Measurements from ENCODE around the gene CXCL12.

Gene CXCL12

GRCh38 chr10:44385026-44385695, at the start of gene CXCL12:
TSS of gene CXCL12 (minus strand) at chr10:44385097. CDS start at chr10:44385005, 92 bp downstream.
- no peak for DNase-seq (ENCODE audit: low read depth)

- no peak for DNase-seq (ENCODE audit: low read depth)
Observed at GRCh38 chr10:44427479-44427878, 42.6 kb upstream of the CXCL12 start.

DNA sequence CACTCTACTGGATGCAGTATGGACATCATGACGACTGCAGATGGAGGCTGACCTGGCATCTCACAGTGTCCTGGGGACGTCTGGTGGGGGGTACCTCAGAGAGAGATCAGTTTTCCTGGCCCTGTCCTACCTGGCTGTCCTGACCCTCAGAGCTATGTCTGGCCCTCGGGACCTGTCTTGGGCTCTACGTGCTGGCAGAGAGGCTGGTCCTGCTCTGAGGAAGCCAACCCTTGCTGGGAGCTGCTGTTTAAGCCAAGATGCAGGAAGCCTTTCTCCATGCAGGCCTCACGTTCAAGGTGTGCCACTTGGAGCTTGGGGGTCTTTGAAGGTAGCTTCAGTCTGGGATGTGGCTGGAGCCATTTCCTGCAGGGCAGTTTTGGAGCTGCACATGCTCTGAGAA, 42.1 kb upstream of the CXCL12 start:
- no peak for DNase-seq (ENCODE audit: low read depth)

GRCh38 chr10:44426247-44427034, 41.5 kb upstream of the CXCL12 start:
- no peak for DNase-seq (ENCODE audit: low read depth)

DNA sequence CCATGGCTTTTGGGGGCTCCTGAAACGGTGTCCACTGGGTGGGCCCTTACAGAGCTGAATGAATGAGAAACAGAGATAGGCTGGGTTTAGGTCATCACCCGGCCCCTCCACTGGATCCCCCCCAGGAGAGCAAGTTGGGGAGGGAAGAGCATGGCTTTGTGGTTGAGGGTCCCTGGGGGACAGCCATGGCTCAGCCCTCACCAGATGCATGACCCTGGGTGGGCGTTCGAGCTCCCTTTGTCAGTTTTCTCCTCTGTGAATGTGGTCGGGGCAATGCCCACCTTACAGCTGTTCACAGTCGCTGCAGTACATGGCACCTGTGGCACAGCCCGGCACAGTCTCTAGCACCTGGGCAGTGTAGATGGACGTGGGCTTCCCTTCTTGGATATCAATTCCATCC, 40.6 kb upstream of the CXCL12 start:
- DNase-seq (ENCODE audit: low read depth), result no peak

GRCh38 chr10:44424957-44425356, 40.1 kb upstream of the CXCL12 start:
- DNase-seq (ENCODE audit: low read depth), result no peak

GRCh38 chr10:44424298-44424697, 39.4 kb upstream of the CXCL12 start:
- no peak for DNase-seq (ENCODE audit: low read depth)

- no peak for DNase-seq (ENCODE audit: low read depth)
Observed at GRCh38 chr10:44422570-44423101, 37.7 kb upstream of the CXCL12 start.

DNA sequence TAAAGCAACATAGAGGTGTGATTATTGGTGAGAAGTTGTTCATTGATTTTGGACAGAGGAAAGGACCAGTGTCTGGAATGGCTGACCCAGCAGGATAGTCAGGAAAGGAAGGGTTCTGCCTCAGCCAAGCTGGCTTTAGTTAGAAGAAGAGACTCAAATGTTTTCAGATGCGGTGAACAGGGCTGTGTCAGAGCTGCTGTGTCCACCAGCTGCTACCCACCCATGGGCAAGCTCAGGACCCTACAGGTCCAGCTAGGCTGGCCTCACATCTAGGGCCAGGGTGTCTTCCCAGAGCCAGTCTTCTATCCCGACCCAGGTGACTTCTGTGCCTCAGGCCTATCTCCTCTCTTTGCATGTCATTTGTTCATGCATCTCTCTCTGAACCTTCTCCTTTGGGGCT, 37.3 kb upstream of the CXCL12 start:
- no peak for DNase-seq (ENCODE audit: low read depth)

GRCh38 chr10:44419790-44420549, 35.1 kb upstream of the CXCL12 start:
- no peak for DNase-seq (ENCODE audit: low read depth)

GRCh38 chr10:44418637-44419036, 33.7 kb upstream of the CXCL12 start:
- DNase-seq (ENCODE audit: low read depth), result no peak

DNA sequence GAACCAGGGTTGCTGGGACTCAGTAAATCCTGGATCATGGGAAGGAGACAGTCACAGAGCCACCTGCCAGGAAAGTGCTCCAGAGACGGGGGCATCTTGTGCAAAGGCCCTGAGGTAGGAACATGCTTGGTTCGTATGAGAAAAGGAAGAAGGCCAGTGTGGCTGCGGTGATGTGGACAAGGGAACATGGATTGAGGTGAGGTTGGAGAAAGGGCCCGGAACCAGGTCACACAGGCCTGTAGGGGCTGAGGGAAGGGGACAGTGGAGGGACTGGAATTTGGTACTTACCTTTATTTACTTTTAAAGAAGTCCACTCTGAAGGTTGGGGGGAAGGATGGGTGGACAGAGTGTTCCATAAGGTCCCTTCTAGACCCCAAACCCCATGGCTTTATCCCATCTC, 32.9 kb upstream of the CXCL12 start:
- DNase-seq (ENCODE audit: low read depth), result no peak

- no peak for DNase-seq (ENCODE audit: low read depth)
Observed at GRCh38 chr10:44416936-44417335, 32.0 kb upstream of the CXCL12 start.

- DNase-seq (ENCODE audit: low read depth), result no peak
Observed at GRCh38 chr10:44416021-44416771, 31.3 kb upstream of the CXCL12 start.

GRCh38 chr10:44415121-44415520, 30.2 kb upstream of the CXCL12 start:
- DNase-seq (ENCODE audit: low read depth), result no peak

GRCh38 chr10:44413416-44413815, 28.5 kb upstream of the CXCL12 start:
- no peak for DNase-seq (ENCODE audit: low read depth)

- no peak for DNase-seq (ENCODE audit: low read depth)
Observed at GRCh38 chr10:44411251-44411650, 26.4 kb upstream of the CXCL12 start.

GRCh38 chr10:44404741-44405437, 20.0 kb upstream of the CXCL12 start:
- DNase-seq (ENCODE audit: low read depth), result no peak

DNA sequence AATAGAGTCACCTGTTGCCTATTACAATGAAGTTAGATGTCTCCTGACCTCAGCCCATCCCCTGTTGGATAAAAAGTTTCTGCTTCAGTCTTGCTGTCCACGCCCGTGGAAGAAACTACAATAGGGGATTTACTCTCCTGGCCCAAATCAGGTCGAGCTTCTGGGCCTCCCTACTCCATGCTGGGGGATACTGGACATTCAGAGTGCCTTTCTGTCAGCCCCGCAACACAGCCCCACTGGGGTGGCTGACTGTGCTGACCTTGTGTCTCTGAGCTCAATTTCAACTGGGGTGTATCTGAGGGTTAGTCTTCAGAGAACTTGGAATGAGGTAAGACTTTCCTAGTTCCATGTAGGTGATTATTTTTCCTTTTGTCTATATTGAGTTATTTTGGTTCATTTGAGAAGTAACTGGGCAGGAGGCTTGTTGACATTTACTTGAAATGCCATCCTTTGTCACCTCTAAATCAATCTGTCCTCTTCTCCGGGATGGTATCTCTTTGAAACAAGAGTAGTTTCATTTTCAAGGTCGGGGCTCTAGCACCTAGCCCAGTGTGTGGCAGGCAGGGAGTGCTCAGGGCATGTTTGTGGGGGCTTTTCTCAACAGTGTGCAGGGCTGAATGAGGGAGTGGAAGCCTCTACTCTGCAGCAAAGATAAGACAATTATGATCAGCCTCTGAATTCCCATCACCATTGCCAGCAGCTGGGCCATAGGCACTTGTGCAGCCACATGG, 17.7 kb upstream of the CXCL12 start:
- no peak for DNase-seq (ENCODE audit: low read depth)

DNA sequence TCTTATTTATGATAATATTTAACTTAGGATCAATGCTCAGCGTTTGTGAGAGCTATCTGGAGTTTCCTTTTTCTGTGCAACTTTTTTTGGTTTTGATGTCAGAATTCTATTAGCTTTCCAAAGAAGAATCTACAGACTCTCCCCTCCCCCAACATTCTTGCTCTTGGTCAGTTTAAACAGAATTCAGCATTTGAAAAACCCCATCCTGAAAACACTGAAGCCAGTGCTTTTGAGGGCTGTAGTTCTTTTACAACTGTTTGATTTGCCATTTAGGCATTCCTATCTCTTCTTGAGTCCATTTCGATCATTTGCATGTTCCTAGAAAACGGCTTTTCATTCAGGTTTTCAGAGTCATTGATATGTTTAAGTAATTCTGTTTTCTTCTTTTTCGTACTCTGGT, 15.6 kb upstream of the CXCL12 start:
- DNase-seq (ENCODE audit: low read depth), result no peak
